NCI-H226 (cell line): ENCODE results near the gene NUDT1.

Source experiments
- DNase-seq: peaks from one replicate; pipeline ENCODE4 v3.0.0-alpha.2; 2015

Gene NUDT1

DNA sequence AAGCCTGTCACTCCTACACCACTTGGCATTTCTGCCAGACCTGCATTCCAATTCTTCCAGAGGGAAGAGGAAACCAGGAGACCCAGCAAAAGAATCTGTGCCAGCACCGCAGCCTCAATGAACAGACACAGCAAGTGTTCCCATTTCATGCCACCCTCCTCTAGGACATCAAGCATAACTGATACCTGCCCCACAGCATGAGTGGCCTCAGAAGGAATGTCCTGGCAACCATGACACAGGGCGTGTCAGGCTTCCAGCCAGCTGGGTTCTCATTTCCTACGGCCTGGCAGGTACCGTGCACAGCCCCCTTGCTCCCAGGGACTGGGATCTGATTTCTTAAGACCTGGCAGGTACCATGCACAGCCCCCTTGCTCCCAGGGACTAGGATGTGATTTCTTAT is 17.1 kb upstream of the NUDT1 start:
- DNase-seq = no peak

- DNase-seq = no peak
Observed at GRCh38 chr7:2225336-2225735, 16.7 kb upstream of the NUDT1 start.

DNA sequence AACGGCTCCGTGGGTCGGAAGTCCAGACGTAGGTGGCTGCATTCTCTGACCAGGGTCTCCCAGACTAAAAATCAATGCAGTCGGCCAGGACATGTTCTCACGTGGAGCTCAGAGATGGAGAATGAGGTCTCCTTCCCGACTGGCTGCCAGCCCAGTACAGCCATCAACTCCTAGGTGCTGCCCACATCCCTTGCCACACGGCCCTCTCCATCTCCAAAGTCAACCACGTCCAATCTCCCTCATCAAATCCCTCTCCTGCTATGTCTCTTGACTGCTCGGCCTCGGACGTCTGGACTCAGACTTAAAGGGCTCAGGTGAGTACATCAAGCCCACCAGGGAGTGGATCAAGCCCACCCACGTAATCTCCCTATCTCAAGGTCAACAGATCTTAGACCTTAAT is 16.2 kb upstream of the NUDT1 start:
- no peak for DNase-seq

GRCh38 chr7:2227699-2228098 is 14.3 kb upstream of the NUDT1 start:
- DNase-seq = no peak

DNA sequence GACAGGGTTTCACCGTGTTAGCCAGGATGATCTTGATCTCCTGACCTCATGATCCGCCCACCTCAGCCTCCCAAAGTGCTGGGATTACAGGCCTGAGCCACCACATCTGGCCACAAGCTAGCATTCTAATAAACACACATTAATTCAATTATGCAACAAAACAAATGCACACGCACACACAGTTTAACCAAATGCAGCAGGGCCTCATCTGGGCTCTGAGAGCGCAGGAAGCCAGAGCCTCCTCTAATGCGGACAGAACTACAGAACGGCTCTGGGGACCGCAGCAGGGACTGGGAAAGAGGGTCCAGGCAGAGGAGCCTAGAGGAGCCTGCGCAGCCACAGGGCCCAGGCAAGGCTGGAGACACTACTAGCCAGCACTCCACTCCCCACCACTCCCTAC is 13.1 kb upstream of the NUDT1 start:
- DNase-seq = no peak

GRCh38 chr7:2229467-2229866 is 12.6 kb upstream of the NUDT1 start:
- no peak for DNase-seq

DNA sequence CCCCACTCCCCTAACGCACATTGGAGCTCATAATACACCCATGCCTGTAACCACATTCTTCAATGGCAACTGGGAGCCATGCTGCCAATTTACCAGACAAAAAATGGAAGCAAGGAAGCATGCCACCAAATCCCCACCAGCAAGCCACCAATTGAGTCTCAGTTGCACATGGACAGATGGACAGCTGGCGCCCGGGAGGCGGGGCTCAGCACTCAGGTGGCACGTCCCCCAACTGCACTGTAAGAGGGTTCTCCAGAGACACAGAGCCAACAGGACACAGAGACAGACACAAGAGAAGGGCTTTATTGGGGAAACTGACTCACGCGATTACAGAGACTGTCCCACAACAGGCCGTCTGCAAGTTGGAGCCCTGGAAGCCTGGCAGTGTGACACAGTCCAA is 11.8 kb upstream of the NUDT1 start:
- no peak for DNase-seq

DNA sequence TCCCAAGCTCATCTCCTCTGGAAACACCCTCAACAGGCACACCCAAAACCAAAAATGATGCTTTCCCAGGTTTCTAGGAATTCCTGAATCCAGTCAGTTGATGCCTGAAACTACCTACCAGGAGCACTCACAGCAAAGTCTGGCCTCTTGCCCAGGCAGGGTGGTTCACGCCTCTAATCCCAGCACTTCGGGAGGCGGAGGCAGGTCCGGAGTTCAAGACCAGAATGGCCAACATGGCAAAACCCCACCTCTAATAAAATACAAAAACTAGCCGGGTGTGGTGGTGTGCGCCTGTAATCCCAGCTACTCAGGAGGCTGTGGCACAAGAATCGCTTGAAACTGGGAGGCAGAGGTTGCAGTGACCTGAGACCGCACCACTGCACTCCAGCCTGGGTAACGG is 11.1 kb upstream of the NUDT1 start:
- no peak for DNase-seq

GRCh38 chr7:2231992-2232765 is 9.8 kb upstream of the NUDT1 start:
- no peak for DNase-seq

DNA sequence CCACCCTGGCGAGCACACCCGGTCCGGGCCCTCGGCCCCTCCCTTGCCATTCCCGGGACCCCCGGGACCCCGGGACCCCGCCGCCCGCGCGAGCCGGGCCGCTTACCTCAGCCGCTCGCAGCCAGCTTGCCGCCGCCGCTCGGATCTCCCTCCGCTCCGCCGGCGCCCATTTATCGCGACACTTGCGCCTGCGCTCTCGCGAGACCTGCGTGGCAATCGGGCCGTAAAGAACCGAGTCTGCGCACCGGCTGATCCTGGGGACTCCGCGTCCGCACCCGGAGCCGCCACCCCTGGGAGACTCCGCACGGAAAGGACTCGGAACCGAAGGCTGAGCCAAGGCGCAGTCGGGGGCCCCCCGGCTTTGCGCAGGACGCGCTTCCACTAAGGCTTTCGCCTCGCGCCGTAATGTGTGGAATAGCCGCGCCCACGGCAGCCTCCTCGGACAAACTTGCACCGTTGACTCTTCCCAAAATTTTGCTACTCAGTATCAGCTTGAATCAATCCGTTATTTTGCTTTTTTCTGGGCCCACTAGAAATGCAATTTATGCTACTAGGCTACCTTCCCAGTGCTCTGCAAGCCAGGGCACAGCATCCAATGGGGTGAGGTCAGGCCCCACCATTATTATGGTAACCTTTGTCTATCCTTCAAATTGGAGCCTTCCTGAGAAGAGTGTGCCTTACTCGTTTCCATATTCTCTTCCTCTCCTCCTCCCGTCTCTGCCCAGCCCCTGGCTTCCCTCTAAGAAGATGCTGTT is 9.1 kb upstream of the NUDT1 start, which contains the start of gene MAD1L1:
Gene MAD1L1 (minus strand): TSS at position 180 of the 755 bp plus-strand sequence. CDS start 2,812 bp downstream, outside the sequence.
- peak; percentile 97 for DNase-seq

DNA sequence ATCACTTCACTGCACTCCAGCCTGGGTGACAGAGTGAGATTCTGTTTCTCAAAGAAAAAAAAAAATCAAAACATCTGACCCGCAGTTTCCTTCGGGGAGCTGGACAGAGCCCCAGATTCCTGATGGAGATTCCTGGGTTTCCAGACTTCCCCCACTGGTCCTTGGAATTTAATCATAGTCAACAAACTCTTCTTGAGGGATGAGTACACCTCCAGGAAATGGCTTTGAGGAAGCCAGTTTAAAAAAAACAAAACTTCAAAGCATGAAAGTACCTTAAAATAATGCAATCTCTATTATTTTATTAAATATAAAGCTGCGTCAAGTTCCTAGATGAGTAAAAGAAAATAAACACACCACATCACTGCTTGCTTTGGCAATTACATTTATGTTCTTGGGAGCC is 8.1 kb upstream of the NUDT1 start:
- no peak for DNase-seq

DNA sequence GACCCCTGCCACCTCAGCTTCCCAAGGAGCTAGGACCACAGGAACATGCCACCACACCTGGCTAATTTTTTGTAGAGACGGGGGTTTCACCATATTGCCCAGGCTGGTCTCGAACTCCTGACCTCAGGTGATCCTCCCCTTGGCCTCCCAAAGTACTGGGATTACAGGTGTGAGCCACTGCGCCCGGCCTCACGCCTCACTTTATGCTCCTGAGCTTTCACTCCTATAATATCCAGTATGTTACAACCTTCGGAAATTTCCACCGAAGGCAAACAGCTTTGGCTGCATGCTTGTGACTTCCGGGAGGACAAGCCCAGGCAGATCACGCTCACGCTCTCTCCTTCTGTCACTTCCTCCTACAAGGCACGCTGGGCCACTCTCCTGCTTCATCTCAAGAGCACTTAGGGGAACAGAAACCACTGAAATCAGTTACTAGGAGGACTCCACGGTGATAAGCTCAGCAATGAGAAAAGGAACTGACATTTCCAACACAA is 4.9 kb upstream of the NUDT1 start:
- no peak for DNase-seq

DNA sequence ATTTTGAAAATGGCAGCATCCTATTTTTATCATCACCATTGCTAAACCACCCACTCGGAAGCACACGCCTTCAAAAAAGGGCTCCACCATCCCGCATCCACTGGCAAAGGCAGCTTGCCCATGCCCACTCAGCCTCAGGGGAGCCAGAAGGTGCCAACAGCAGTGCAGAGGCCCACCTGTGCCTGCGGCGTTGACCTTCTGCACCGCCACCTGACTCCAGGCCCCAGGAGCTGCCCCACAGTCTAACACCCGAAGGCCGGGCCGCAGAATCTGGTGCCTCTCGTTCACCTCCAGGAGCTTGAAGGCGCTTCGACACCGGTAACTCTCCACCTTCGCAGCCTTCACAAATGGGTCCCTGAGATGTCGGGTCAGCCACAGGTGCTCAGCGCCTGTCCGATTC is 2.8 kb upstream of the NUDT1 start:
- no peak for DNase-seq

- peak; percentile 35 for DNase-seq
Observed at GRCh38 chr7:2242541-2243429, 759 bp downstream of the NUDT1 start.

DNA sequence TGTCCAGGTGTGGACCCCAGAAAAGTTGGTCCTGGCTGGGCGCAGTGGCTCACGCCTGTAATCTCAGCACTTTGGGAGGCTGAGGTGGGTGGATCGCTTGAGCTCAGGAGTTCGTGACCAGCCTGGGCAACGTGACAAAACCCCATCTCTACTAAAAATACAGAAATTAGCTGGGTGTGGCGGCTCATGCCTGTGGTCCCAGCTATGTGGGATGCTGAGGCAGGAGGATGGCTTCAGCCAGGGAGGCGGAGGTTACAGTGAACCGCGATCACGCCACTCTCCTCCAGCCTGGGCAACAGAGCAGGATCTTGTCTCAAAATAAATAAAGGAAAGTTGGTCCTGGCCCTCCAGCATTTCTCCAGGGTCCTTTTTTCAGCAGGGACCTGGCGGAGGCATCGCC is 1.4 kb downstream of the NUDT1 start:
- DNase-seq = no peak

DNA sequence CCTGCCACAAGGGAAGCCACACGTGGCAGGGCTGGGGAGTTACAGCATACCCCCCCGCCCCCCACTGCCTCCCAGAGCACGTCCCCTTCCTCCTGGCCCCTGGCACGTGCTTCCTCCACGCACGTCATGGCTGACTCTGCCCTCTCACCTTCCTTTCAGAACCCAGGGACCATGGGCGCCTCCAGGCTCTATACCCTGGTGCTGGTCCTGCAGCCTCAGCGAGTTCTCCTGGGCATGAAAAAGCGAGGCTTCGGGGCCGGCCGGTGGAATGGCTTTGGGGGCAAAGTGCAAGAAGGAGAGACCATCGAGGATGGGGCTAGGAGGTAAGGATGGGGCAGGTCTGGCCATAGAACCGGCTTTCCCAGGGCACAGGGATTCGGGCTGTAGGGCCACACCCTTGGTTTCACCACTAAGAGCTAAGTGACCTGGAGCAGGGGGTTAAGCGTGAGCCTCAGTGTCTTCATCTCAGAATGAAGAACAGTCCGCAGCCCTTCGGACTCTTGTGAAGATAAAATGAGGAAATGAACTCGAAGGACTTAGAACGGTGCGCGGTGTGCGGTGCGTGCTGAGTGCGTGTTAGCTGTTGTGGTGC is 2.5 kb downstream of the NUDT1 start:
- DNase-seq = no peak

DNA sequence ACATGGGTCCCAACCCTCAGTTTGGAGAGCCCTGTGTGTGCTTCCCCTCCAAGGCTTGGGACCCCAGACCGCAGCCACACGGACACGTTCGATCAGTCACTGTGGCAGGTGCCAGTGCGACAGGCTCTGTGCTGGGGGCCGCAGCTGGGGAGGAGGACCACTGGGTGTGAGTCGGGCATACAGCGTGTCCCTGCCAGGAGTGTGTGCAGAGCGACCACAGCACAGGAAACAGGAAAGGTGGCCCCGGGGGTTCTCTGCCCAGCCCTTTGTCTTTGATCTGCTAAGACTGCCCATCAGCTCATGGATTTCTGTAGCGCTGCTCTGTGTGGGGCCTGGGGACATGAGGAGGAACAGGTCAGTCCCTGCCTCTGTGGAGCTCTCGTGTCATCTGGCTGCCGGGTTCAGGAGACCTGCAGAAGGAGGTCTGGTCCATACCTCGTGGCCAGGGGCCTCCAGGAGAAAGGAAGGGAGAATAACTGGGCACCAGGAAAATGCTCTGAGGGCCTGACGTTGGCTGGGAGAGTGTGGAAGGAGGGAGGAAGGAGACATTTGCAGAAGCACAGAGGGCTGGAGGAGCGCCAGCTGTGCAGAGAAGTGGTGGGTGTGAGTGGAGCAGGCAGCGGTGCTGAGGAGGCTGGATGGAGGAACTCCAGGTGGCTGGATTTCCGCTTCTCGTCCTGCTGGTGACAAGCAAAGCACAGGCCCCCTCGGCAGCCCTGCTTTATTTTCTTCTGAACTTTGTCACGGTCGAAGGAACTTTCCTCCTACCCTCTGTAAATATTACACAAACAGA is 4.1 kb downstream of the NUDT1 start:
- no peak for DNase-seq

DNA sequence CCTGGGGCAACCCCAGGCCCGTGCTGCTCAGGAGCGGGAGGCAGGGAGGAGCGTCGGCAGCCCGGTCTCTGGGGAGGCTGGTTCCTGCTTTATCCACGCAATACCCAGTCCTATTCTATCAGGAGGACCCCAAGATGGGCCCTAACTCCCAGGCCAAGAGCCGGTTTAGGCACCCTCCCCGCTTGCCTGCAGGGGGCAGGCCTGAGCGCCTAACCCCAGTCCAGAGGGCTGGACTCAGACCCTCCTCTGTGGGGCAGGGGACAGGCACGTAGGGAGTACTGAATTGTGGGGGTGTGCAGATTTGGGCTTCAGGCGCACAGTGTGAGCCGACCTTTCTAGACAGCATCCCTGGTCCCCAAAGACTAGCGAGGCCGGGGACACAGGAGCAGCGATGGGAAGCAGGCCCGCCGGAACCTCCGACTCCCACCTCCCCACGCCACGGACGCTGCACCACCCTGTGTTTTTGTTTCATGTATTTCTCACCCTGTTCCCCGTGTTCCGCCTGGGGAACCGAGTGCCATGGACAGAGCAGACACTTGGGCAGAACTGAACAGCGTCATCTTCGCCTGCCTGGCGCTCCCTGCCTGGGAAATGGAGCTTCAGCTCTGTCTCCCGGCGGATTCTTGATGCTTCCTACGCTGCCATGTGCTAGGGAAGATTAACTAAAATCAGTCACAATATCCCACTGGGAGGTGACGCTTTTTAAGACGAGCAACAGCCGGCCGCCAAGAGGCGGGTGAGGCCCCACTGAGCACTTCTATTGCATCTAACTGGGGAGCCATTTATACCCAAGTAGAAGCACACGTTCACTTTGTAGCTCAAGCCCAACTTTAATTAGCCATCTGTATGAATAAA is 5.3 kb downstream of the NUDT1 start:
- no peak for DNase-seq

DNA sequence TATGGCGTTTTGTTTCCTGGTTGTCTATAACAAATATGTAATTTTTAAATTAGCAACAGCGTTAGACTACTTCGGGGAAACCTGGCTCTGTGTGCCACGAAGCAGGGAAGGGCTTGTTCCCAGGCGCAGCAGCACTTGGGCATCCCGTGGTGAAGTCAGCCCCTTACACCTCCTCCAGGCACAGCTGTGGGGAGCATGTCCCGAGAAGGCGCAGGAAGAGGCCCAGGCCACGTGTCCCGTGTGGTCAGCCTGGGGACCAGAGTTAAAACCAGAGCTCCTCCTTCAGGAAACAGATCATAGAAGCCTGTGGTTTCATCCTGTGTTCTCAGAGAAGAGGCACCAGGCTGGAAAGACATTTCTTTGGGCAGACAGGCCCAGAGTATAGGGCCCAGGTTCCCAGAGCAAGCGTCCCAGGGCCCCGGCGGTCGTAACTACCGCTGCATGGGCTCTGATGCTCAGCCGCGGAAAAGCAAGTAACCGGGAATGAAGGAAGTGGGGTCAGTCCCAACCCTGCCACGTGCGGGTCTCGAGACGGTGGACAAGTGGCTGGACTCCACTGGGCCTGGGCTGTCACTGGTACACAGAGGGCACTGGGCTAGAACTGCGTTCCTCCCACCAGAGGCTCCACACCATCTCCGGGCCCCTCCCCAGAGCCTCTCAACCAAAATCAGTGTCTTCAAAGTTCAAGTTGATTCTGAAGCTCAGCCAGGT is 7.1 kb downstream of the NUDT1 start:
- DNase-seq = peak; percentile 95

DNA sequence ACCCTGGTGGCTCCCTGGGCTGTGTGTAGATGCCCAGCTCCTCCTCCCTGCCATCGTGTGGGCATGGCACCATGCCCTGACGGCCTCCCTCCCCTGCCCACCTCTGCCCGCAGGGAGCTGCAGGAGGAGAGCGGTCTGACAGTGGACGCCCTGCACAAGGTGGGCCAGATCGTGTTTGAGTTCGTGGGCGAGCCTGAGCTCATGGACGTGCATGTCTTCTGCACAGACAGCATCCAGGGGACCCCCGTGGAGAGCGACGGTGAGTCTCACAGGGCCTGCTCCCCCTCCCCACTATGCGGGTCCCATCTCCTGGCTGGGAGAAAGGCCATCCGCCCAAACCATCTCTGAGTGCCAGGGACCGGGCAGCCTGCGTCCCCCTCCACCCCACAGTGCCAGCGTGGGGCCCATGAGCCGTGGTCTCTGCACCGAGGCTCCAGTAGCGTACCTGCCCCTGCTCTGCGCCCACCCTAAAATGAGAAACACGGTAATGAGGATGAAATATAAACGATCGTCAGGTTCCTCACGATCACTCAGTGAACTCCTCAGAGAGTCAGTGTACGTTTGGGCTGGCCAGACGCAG is 7.8 kb downstream of the NUDT1 start:
- no peak for DNase-seq
